AG10803 (cell line): ENCODE results near the gene RPP25L.

Experiments used
- DNase-seq: peaks from one replicate; pipeline ENCODE4 v3.0.0; 2010; ENCODE audit warnings: low read depth
- H3K4me3 ChIP-seq: 2 replicates; pipeline ENCODE4 v1.5.1; 2011; ENCODE audit warnings: mild to moderate bottlenecking, low read length, control low read depth
- CTCF ChIP-seq: conservative IDR thresholded peaks from 2 replicates; pipeline ENCODE4 v1.5.1; 2011; ENCODE audit warnings: mild to moderate bottlenecking, low read length, control low read depth, inconsistent platforms

The RPP25L gene

GRCh38 chr9:34630402-34631154 is 18.7 kb upstream of the RPP25L start:
- H3K4me3 ChIP-seq = no peak overlapping the region
- no peak for DNase-seq
- TF ChIP-seq CTCF = no peak

- no peak for DNase-seq
- no peak overlapping the region for H3K4me3 ChIP-seq
- TF ChIP-seq CTCF = no peak
Observed at GRCh38 chr9:34629491-34629808, 17.6 kb upstream of the RPP25L start.

GRCh38 chr9:34628656-34629490 is 17.0 kb upstream of the RPP25L start, which contains the start of gene ARID3C:
ARID3C (minus strand) TSS chr9:34629066; CDS start chr9:34628014, 1,052 bp downstream.
- TF ChIP-seq CTCF = no peak
- H3K4me3 ChIP-seq = peak within 1 kb of the TSS; percentile 47
- no peak for DNase-seq

- DNase-seq = no peak
- H3K4me3 ChIP-seq = peak overlapping the region; percentile 15
- TF ChIP-seq CTCF = no peak
Observed at GRCh38 chr9:34627716-34628655, 16.1 kb upstream of the RPP25L start.

- no peak overlapping the region for H3K4me3 ChIP-seq
- no peak for TF ChIP-seq CTCF
- no peak for DNase-seq
Observed at GRCh38 chr9:34625186-34625486, 13.2 kb upstream of the RPP25L start.

- no peak overlapping the region for H3K4me3 ChIP-seq
- DNase-seq = no peak
- TF ChIP-seq CTCF = no peak
Observed at GRCh38 chr9:34624475-34625185, 12.7 kb upstream of the RPP25L start.
